NCI-H1694 treated with DMSO at 0.1 percent for 48 hours (cell line): ENCODE results near the gene SCD5.

Source experiments
- DNase-seq: peaks from one replicate; lab custom pipeline; 2025; lab: John Stamatoyannopoulos, UW

The SCD5 gene

DNA sequence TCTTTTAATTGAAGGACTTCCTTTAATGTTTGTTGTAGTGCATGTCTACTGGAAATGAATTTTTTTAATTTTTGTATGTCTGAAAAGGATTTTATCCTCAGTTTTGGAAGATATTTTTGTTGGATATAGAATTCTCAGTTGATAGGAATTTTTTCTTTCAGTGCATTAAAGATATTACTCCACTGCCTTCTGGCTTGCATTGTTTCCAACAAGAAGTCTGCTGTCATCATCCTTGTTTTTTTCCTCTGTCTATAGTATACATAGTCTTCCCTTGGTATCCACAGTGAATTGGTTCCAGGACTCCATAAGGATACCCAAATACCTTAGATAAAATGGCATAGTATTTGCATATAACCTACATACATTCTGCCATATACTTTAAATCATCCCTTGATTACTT lies 33.5 kb downstream of the SCD5 start:
- DNase-seq = no peak

DNA sequence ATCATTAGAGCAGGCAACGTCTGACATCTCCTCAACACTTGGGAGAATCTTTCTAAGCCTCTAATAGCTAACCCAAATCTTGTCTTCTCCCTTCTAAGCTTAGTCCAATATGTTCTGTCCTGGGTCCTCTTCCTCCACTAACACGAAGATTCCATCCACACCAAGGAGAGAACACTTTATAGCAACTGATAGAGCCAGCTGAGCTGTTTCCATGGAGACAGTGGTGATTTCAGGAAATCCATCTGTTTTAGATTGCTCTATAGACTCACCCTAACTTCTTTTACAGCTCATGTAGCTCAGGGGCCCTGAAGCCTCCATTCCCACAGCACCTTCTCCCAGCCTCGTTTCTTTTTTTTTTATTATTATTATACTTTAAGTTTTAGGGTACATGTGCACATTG lies 37.4 kb downstream of the SCD5 start:
- DNase-seq = no peak

DNA sequence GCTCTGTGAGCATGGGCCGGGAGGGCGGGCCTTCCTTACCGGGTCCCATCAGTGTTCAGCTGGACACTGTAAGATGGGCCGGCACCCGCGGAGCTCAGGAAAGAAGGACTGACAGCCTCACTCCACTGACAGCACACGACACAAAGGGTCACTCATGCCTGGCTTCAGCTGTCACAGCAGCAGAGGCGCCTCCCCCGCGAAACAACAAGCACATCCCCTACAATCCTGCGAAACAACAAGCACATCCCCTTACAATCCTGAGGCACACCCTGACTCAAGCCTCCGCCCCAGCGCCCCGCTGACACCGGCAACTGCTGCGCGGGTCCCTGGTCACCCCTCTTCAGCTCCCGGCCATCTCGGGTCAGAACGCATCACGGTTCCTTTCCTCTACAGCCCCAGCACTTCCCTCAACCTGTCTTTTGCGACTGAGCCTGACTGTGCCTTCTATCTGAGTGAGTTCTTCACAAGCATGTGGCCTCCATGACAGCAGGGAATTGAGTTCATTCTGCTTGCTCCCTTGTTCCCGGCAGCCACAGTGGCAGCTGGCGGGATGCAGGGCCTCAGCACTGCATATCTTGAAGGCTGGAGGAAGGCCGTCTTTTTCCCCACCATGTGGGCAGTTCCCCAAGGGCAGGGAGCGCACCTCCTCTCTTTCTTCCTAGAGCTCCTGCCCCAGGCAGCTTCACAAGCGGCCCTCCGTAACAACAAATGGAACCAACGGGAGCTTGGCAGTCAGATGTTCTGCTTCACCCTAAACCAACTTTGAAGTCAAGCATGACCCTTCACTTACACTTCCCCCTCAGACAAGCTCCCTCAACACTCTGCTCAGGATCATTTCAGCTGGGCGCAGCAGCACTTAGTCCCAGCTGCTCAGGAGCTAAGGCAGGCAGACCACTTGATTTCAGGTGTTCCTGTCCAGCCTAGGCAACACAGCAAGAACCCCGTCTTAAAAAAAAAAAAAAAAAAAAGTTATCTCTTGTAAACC lies 39.6 kb downstream of the SCD5 start:
- DNase-seq = no peak

DNA sequence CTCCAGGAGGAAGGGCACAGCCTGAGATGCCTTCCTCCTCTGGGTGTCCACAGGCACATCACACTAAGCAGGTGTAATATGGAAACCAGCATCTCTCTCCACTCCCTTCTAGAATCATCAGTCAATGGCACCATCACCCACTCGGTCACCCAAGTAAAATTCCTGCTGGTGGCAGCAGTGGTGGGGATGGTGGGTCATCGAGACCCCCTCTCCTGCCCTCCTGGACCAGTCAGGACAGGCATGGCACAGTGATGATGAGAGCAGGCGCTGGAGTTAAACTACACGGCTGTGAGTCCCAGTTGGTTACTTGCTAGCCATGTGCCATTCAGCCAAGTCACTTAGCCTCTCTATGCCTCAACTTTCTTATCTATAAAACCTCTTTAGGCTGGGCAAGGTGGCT lies 42.5 kb downstream of the SCD5 start:
- no peak for DNase-seq

DNA sequence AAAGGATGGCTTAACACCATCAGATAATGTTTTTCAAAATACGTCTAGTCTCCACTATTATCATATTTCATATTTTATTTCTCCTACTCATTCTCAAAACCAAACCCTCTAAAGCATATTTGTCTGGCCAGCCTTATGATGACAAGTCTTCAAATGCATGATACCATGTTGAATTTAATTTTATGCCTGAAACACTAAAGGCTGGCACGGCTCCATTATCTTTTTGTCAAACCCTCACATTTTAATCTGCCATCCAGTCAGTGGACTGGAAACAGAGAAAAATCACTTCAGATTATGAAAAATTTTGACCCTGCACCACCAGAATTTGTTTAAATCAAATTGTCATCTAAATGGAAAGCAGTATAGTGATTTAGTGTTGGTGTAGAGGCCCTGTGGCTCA lies 42.9 kb downstream of the SCD5 start:
- DNase-seq = no peak

DNA sequence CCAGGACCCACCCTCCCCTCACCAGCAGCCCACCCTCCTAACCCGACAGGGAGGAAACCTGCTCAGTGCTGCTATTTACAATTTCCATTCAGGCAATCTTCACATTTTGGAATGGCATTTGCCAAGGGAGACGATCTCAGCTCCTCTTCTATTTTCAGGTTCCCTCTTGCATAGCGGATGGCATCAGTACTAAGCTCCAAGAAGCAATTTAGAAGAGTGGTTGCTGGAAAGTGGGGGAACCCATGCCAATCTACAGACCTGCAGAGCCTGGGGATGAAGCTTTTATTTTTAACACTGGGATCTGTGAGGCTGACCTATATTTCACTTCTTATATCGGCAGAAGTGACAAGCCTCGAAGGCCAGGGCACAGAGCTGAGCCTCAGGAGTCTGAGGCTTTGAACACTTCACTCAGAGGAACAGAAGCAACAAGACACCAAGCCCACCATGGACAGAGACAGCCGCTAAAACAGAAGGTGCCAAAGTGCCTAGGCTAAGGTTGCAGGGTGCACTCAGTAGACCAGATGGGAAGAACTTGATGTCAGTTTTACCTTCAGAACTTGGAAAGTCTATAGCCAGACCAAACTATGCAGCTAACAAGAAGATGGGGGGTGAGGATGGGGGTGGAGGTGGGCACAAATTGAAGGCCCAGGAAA lies 44.0 kb downstream of the SCD5 start:
- DNase-seq = no peak

DNA sequence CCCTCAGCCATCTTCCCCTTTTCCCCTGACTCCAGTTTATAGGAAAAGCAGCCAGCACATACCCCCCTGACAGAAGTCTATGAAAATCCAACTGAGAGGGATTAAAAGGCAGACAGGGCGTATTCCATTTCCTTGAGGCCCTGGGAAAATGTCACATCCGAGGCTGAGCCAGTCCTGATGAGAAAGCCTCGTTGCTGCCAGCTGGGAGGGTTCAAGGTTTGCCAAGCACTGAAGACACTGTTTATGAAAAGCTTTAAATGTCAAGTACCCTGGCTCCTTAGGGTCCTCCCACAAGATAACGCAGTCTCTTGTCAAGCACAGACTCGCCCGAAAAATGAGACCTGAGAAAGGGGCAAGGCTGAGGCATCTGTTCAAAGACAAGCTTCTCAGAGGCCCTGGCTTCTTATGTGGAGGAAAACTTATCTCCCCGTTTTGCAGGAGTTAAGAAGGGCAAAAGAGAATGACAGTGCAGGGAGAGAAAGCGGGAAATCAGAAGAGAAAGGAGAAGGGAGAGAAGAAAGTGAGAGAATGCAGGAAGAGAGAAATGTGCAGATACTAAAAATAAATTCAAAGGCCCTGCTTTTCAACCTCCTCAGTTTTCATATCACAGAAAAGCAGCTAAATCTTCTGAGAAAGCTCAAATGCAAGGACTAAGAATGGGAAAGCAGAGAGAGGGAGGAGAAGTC lies 44.7 kb downstream of the SCD5 start:
- DNase-seq = no peak

DNA sequence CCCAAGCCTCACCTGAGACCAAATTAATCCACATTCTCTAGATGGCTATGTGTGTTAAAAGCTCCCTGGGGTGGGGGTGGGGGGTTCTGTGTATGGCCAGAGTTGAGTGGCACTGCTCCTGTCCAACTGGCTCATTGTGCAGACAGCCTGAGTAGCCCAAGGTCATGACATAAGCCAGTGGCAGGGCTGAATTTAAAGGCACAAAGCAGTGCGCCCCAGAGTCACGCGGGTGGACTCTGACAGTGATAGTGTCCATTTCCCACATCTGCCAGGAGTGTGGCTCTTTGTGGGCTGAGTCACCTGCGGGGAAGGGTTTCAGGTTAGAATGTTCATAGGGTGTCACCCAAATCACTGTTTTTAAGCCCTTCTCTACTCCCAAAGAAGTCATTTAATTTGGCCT lies 45.4 kb downstream of the SCD5 start:
- no peak for DNase-seq

DNA sequence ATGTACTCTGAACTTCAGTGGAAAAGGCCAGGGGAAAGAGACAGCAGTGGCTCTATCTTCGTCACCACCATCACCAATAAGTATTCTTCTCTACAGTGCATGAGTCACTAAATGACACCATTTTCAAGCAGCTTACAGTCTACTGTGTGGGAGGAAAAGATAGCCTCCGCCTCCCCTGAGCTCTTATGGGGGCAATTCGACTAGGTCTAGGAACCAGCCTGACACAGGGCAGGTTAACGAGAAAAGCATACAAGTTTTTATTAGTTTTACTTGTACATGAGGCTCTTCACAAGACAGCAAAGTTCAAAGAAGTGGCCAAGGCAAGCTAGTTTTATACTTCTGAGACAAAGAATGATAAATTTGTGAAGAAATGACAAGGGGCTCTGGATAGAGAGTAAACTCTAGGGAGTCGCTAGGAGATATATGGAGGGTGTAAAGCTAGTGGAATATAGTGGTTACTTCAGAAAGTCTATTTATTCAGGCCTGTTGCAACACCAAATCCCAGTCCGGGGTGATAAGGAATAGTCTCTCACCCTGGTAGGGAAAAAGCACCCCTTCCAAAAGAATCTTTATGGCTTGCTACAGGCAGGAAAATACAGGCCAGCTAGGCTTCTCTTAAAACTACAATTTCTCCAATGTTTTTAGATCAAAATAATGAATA lies 49.7 kb downstream of the SCD5 start:
- no peak for DNase-seq

DNA sequence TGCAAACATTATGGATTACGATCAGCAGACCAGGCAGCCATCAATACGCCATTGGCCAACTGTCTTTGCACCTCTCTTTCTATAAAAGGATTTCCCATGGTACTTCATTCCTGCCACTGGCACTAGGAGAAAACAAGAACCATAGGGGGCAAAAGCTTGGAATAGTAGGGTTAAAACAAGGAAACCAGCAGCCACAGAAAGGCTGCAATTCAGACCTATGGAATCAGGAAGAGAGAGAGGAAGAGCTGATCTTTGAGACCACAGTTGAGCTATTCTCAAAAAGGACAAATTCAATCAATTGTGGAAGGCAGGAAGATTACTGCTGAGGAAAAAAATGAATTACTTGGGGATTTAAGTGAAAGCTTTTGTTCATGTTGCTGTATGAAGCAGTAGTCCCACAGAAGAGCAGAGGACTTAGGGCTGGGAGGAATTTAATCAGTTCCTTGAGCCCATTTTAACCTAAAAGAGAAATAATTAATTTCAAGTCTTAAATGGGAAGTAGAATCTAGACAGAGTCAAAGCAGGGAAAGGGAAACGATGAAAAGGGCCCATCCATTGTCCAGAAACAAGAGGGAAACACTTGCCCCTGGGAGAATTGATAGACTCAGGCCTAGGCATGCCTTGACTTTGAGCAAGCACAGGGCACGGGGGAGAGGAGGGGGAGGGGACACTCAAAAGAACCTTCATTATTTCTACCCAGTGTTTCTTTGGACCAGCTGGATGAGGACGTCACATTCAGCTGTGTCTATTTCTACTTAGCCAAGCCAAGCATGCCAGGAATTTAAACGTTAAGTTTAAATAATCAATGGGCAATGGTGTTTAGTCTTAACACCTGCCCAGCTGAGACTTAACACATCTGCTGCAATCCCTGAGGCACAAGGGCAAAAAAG lies 50.7 kb downstream of the SCD5 start:
- DNase-seq = no peak

DNA sequence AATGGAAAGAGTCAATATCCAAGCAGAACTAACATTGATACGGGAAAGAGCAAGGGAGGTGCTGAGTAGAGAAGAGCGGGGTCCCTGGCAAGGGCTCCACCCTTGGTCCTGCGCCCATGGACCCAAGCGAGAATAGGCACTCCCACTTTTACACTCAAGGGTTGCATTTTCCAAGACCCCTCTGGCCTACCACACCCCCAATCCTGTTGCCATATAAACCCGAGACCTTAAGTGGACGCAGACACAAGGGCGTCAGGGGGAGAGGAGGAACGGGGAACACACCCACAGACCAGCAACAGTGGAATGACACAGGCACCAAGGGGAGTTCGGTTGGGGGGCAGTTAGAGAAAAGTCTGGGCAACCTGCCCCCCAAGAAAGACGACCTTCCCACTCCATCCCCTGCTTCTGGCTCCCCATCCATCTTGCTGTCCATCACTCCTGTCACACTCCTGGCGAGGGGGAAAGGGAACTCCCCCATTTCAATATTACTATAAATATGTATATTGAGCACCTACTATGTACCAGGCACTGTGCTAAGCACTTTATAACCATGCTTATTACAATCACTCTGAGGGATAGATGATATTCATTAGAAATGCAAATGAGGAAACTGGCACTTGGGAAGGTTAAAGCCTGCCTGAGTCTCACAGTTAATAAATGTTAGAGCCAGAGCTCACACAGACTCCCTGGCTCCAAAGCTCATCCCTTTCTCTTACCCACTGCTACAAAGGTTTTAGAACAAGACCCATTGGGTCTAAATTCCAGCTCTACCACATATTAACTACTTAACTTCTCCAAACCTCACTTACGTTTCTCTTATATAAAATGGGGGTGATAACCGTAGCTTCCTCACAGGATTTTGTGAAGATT lies 51.7 kb downstream of the SCD5 start:
- no peak for DNase-seq

DNA sequence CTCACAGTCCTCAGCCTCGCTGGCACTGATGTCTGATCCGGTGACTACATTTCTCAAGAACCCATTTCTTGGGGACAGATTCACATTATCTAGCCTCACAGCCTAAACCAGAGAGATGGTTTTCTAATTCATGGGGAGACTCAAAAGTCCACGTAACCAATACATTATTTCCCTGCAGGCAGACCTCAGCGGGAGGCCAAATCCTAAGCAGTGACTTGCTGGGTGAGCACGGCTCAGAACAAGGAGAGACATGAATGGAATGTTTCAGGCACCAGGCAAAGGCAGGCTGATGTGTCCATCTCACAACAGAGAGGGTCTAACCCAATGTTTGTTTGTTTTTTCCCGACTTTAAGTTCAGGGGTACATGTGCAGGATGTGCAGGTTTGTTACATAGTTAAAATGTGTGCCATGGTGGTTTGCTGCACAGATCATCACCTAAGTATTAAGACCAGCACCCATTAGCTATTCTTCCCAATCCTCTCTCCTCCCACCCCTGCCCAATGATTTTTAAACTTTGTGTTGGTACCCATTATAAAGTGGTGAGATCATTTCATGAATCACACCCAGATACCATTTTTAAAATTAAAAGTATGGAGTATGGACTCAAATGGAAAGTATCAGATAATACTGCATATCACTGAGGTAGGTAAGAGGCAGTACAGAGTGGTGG lies 53.3 kb downstream of the SCD5 start:
- DNase-seq = no peak

DNA sequence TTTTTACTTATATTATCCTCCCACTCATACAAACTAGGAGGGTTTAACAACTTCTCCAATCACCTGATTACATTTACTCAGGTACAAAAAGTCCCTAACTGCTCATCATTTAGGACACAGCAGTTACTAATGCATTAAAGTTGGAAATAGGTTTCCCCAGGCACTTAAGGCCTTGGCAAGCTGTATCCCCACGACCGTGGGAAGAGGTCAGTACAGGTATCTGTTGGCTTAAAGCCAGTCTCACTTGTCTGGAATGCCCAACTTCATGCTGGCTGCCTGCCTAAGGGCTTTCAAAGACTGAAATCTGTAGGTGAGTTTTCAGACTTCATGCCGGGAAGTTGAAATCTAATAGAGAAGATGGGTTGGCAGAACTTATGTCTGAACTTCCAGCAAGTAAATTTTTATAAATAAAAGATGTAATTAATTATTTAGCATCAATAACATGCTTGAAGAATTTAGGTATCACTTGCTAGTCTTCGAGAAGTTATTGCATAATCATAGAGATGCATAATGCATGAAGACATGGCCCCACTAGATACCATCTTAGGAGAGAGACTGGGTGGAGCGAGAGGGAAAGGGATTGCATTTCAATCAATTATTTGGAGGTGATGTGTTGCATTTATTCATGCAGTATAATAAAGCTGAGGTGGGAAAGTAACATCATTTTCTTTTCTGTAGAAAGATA lies 54.2 kb downstream of the SCD5 start:
- no peak for DNase-seq

DNA sequence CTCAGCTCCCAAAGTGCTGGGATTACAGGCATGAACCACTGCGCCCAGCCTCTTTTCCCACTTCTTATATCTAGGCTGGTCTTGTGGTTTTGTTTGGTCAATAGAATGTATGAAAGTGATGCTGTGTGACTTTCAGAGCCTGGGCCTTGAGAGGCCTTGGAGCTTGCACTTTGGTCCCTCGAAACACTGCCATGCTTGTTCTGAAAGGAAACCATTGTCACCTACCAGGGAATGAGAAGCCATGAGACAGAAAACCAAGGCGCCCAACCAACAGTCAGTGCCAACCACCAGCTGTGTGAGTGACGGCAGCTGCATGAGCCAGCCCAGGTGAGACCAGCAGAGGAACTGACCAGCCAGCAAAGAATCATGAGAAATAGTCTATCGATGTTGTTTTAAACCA lies 57.4 kb downstream of the SCD5 start:
- DNase-seq = no peak

DNA sequence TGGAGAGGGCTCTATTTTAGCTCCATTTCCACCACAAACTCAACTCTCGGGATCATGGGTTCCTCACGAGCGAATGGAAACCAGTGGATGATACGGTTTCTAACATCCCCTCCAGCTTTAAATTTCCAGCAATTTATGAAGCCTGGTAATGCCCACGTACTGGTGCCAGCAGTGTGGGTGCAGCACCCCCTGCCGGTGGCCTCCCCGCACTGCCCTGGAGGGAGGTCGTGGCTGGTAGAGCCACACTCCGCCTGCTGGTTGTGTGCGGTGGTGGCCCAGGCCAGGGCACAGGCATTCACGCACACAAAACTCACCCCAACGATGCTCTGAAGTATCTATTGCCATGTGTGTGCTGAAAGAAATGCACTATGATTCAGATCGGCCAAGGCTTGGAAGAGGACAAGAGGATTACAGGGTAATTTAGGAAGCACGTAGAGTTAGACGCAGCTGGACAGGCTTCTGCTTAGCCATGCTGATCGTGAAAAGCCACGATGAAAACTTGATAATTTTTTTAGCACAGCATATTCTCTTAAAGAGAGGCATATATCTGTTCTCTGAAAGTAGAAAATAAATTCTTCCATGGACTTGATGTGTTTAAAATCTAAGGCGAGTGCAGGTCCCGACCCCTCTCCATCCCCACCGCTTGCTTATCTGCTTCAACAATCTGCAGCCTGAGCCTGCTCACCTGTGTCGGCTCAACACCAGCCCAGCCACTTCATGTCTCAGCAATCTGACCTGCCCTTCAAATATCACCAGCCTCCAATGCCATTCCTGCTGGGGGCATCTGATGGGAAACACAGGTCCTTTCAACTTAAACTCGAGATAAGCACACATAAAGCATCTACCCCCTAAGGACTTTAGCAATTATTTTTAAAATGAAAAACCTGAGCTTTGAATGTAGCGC lies 59.1 kb downstream of the SCD5 start:
- DNase-seq = peak; percentile 27

DNA sequence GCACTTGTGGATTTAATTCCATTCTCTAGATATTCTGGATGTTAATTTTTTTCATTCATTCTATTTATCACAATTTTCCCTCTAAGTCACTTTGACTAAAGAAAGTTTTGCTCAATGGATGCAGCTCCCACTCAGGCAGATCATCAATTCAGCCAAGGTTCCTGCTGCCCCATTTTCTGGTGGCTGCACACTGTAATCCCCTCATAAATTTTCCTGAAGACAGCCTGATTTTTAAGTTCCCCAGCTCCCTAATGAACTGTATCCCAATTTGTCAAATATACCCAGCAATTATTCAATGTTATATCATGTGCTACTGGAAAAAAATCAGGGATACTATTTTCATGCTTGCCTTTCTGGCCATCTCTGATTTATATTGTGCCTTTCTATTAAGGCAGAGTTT lies 61.2 kb downstream of the SCD5 start:
- DNase-seq = no peak

DNA sequence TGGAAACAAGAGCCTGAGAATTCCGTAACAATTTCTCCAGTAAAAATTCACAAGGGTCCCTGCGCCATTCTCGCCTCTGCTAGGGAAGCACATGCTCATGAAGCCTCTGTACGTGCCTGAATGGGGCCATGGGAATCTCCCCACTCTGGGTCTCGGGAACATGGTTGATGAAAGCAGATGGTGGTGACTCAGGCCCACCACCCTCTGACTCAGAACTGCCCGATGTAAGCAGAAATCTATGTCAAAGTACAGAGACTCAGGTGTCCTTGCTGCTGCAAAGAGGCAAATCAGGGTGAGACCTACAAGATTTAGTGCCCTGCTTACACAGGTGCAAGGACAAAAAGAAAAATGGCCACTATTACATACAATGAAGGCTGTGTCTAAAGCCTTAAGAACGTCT lies 65.0 kb downstream of the SCD5 start:
- no peak for DNase-seq

DNA sequence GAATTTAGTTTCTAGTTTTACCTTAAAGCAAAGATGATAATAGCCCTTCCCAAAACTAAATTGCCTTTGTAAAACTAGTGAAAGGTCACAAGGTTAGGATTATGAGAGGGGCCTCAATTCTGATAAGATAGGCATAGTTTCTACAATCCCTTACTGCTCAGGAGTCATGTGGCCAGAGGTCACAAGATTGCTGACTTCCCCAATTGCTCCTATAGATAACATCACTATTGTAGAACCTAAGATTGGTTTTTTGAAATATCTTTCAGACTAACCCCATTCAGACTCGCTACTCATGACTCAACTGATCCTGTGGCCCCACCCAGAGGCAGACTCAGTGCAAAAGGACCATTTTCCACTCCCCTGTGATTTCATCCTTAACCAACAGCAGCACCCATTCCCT lies 70.3 kb downstream of the SCD5 start:
- DNase-seq = no peak
